Subcutaneous adipose tissue (tissue), 4 donors: Measurements from ENCODE around the gene RCC1. TPM values are rescaled to one million over a fixed set of nuclear protein-coding genes. Genes with fewer than 3 reads are reported as not detected.

ENCODE experiments used
- total RNA-seq, 4 donors: library from RNA; depleted of rRNA; stranded (reverse); fragments of >200 nt; gene quantifications; one replicate each; pipeline ENCODE4 v1.1.0, GENCODE V29; 2016
- TF ChIP-seq, protein P1 (sequence below): fragments of 450-650 bp; IDR thresholded peaks from one replicate; pipeline ENCODE4 v1.5.1; 2016; ENCODE audit warnings: low read depth, mild to moderate bottlenecking, control low read depth, antibody characterized with exemption, moderate library complexity

RCC1 gene
- total RNA-seq, 4 donors from 2014 or later = 13.9 to 32.3 (median 19.4) TPM

DNA sequence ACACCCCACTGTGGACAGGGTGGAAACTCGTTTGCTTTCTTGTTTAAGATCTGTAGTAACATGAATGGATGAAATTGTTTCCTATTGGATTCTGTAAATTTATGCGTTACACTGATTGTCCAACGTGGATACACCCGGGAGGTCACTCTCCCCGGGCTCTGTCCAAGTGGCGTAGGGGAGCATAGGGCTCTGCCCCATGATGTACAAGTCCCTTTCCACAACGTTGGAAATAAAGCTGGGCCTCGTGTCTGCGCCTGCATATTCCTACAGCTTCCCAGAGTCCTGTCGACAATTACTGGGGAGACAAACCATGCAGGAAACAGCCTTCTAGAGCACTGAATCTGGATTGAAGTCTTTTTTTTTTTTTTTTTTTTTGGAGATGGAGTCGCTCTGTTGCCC lies 1.4 kb downstream of the RCC1 start:
- TF ChIP-seq, protein P1, sequence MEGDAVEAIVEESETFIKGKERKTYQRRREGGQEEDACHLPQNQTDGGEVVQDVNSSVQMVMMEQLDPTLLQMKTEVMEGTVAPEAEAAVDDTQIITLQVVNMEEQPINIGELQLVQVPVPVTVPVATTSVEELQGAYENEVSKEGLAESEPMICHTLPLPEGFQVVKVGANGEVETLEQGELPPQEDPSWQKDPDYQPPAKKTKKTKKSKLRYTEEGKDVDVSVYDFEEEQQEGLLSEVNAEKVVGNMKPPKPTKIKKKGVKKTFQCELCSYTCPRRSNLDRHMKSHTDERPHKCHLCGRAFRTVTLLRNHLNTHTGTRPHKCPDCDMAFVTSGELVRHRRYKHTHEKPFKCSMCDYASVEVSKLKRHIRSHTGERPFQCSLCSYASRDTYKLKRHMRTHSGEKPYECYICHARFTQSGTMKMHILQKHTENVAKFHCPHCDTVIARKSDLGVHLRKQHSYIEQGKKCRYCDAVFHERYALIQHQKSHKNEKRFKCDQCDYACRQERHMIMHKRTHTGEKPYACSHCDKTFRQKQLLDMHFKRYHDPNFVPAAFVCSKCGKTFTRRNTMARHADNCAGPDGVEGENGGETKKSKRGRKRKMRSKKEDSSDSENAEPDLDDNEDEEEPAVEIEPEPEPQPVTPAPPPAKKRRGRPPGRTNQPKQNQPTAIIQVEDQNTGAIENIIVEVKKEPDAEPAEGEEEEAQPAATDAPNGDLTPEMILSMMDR = no peak

DNA sequence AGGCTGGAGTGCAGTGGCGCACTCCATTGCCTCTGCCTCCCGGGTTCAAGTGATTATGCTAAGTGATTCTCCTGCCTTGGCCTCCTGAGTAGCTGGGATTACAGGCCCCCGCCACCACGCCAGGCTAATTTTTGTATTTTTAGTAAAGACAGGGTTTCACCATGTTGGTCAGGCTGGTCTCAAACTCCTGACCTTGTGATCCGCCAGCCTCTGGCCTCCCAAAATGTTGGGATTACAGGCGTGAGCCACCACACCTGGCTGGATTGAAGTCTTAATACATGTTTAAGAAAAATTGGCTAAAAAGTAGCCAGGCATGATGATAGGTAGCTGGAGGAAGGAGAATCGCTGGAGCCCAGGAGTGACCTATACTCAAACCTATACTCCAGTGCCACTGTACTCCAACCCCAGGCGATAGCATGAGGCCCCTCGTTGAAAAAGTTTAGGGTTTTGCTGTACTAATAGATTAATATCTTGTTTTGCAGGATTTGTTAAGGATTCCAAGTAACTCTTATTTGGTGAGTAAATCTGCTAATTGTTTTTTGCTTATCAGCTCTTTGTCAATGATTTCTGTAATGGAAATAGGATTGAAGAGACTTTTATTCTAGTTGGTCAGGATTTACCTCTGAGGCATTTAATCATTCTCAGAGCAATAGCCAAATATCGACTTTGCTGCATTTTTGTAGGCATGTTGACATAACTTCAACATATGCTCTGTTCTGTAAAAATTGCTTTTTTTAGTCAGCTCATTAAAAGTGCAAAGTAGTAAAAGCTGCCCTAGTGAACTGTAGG lies 2.0 kb downstream of the RCC1 start:
- TF ChIP-seq, protein P1 = no peak

DNA sequence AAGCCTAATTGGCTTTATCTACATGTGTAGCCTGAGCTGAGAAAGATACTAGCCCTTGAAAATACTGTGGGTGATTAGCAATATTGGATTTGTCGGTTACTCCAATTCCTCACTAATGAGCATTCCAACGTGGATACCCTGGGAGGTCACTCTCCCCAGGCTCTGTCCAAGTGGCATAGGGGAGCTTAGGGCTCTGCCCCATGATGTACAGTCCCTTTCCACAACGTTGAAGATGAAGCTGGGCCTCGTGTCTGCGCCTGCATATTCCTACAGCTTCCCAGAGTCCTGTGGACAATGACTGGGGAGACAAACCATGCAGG lies 2.6 kb downstream of the RCC1 start:
- TF ChIP-seq, protein P1 = no peak

DNA sequence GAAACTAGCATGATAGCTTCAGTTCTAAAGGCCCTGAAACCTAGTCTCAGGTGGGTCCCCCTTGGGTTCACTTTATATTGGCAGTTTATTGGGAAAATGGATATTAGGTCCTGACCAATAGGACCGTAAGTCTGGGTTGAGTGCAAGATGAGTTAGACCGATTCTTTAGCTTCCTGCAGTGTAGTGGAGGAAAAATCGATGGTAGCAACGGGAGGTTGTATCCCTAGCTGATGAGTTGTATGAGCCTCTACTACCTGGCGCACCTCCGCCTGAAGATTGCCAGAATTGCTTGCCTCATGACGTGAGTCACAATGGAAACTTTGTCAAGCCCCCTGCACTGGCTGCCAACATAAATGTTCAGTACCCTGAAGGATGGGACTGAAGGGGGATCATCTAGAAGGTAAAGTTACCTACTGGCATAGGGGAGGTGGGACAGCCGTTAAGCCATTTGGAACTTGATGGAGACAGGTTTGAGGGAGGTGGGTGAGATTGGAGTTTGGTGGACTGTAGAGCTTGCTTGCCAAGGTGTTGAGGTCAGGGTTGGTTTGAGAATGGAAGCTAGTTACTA lies 3.9 kb downstream of the RCC1 start:
- TF ChIP-seq, protein P1 = no peak

DNA sequence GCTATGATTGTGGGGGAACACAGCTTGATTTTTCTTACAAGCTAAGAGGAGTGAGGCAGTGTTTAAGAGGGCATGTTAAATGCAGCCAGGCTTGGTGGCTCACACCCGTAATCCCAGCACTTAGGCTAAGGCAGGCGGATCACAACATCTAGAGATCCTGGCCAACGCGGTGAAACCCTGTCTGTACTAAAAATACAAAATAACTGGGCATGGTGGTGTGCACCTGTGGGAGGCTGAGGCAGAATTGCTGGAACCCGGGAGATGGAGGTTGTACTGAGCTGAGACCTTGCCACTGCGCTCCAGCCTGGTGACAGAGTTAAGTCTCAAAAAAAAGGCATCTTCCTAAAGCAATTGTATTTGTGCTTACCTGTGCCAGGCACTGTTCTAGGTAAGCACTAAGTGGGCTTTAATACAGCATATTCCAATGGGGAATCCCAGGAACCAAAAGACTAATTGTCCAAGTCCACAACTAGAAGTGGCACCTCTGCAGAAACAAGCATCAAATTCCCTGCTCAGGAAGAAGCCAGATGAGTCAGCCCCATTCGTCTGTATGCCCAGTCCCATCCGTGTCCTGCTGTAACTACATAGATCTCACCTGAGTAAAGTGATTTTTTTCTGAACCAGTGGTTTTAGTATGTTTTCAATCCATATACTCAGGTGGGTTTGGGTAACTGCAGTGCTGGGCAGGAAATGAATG lies 4.6 kb downstream of the RCC1 start:
- TF ChIP-seq, protein P1 = no peak

DNA sequence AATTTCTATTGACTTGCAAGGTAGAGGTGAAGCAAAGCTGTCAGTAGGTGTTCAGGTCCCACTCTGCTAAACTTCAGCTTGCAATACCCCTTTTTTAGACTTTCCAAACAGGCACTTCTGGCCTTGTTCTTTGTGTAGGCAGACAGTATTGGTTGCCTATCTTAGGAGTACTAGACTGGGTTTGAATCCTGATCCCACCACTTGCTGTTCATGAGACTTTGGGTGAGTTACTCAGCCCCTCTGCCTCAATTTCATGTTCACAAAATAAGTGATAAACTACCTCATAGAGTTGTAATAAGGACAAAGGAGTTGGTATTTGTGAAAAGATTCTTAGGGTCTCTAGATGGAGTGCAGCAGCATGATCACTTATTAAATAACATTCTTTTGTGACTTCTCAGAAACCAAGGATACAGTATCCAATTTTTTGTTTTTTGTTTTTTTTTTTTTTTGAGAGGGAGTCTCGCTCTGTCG lies 5.2 kb downstream of the RCC1 start:
- TF ChIP-seq, protein P1 = no peak

DNA sequence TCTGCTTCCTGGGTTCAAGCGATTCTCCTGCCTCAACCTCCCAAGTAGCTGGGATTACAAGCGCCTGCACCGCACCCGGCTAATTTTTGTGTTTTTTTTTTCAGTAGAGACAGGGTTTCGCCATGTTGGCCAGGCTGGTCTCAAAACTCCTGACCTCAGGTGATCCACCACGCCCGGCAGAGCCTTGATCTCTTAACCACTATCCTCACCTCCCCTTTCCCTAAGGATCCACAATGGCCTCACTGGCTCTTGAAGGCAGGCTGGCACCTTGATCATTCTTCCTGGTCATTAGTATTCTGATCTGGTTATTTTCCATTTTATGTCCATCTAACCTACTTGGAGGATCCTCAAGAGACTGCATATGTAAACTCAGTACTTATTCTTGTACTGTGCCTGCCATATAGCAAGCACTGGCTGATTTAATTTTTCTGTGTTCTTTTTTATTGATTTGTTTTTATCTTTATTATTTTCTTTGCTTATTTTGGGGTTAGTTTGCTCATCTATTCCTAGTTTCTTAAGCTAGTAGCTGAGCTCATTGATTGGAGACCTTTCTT lies 6.3 kb downstream of the RCC1 start:
- TF ChIP-seq, protein P1 = no peak
